SK-N-SH (cell line): ENCODE data around the gene YES1.

Experiments
- CHD2 ChIP-seq: fragments of 150-350 bp; IDR thresholded peaks from 2 replicates; pipeline ENCODE4 v1.6.1; 2018; ENCODE audit warnings: low read length; ENCODE audit not compliant: partially characterized antibody
- EP300 ChIP-seq, 2 experiments: IDR thresholded peaks; 2 replicates each; pipeline versions ENCODE4 v1.4.0 to v1.6.1; 2012; ENCODE audit warnings: borderline replicate concordance in 1 of 2, low read depth in 1 of 2, low read length in 1 of 2
- GABPA ChIP-seq: IDR thresholded peaks from 2 replicates; pipeline ENCODE4 v1.4.0; 2012; ENCODE audit warnings: low read depth, mild to moderate bottlenecking
- JUND ChIP-seq: IDR thresholded peaks from 2 replicates; pipeline ENCODE4 v1.4.0; 2012
- MXI1 ChIP-seq: IDR thresholded peaks from 2 replicates; pipeline ENCODE4 v1.6.1; 2012; ENCODE audit warnings: mild to moderate bottlenecking, low read depth, low read length, improper control_type of control experiment
- POLR2AphosphoS5 ChIP-seq: IDR thresholded peaks from 2 replicates; pipeline ENCODE4 v1.6.1; 2012; ENCODE audit warnings: low read depth, low read length
- TF ChIP-seq, protein P1 (sequence below): IDR thresholded peaks from 2 replicates; pipeline ENCODE4; 2012
- TF ChIP-seq, protein P2 (sequence below): IDR thresholded peaks from 2 replicates; pipeline ENCODE4 v1.4.0; 2012; ENCODE audit warnings: low read depth, borderline replicate concordance
- TF ChIP-seq, protein P3 (sequence below): fragments of 200-600 bp; sonication (generic); IDR thresholded peaks from 2 replicates; pipeline ENCODE4 v1.6.1; 2017; ENCODE audit warnings: antibody characterized with exemption, mild to moderate bottlenecking, moderate library complexity
- TF ChIP-seq, protein P4 (sequence below): fragments of 150-350 bp; IDR thresholded peaks from 2 replicates; pipeline ENCODE4 v1.6.1; 2017; ENCODE audit warnings: antibody characterized with exemption, low read length, low read depth, borderline replicate concordance

DNA sequence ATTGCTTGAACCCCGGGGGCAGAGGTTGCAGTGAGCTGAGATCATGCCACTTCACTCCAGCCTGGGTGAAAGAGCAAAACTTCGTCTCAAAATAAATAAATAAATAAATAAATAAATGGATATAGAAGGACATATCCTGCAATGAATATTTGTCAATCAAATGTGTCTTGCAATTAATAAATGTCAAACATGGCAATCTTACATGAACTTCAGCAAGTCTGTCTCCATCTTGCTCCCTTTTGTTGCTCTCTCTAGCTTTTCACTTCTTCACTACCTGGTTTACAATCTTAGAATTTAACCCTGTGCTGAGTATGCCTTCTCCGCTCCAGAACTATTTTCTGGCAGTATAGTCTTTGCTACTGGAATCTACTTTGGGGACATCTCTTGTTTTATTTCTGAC, 3.3 kb upstream of the YES1 start:
- no peak for TF ChIP-seq JUND
- no peak for TF ChIP-seq EP300 (IDR thresholded peaks at IDR 0.05; ENCODE audit: borderline replicate concordance in 1 of 2, low read depth in 1 of 2, low read length in 1 of 2)
- TF ChIP-seq, protein P1, sequence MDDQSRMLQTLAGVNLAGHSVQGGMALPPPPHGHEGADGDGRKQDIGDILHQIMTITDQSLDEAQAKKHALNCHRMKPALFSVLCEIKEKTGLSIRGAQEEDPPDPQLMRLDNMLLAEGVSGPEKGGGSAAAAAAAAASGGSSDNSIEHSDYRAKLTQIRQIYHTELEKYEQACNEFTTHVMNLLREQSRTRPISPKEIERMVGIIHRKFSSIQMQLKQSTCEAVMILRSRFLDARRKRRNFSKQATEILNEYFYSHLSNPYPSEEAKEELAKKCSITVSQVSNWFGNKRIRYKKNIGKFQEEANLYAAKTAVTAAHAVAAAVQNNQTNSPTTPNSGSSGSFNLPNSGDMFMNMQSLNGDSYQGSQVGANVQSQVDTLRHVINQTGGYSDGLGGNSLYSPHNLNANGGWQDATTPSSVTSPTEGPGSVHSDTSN, result no peak
- TF ChIP-seq, protein P2, sequence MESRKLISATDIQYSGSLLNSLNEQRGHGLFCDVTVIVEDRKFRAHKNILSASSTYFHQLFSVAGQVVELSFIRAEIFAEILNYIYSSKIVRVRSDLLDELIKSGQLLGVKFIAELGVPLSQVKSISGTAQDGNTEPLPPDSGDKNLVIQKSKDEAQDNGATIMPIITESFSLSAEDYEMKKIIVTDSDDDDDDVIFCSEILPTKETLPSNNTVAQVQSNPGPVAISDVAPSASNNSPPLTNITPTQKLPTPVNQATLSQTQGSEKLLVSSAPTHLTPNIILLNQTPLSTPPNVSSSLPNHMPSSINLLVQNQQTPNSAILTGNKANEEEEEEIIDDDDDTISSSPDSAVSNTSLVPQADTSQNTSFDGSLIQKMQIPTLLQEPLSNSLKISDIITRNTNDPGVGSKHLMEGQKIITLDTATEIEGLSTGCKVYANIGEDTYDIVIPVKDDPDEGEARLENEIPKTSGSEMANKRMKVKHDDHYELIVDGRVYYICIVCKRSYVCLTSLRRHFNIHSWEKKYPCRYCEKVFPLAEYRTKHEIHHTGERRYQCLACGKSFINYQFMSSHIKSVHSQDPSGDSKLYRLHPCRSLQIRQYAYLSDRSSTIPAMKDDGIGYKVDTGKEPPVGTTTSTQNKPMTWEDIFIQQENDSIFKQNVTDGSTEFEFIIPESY, result no peak
- TF ChIP-seq, protein P3, sequence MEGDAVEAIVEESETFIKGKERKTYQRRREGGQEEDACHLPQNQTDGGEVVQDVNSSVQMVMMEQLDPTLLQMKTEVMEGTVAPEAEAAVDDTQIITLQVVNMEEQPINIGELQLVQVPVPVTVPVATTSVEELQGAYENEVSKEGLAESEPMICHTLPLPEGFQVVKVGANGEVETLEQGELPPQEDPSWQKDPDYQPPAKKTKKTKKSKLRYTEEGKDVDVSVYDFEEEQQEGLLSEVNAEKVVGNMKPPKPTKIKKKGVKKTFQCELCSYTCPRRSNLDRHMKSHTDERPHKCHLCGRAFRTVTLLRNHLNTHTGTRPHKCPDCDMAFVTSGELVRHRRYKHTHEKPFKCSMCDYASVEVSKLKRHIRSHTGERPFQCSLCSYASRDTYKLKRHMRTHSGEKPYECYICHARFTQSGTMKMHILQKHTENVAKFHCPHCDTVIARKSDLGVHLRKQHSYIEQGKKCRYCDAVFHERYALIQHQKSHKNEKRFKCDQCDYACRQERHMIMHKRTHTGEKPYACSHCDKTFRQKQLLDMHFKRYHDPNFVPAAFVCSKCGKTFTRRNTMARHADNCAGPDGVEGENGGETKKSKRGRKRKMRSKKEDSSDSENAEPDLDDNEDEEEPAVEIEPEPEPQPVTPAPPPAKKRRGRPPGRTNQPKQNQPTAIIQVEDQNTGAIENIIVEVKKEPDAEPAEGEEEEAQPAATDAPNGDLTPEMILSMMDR, result no peak
- TF ChIP-seq MXI1, result no peak
- no peak for TF ChIP-seq POLR2AphosphoS5
- TF ChIP-seq, protein P4, sequence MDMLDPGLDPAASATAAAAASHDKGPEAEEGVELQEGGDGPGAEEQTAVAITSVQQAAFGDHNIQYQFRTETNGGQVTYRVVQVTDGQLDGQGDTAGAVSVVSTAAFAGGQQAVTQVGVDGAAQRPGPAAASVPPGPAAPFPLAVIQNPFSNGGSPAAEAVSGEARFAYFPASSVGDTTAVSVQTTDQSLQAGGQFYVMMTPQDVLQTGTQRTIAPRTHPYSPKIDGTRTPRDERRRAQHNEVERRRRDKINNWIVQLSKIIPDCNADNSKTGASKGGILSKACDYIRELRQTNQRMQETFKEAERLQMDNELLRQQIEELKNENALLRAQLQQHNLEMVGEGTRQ, result no peak
- no peak for TF ChIP-seq GABPA
- TF ChIP-seq CHD2, result no peak
